ENCODE data around the gene RAD51B. TPM values are rescaled to one million over a fixed set of nuclear protein-coding genes. Genes with fewer than 3 reads are reported as not detected.

RAD51B gene
- total and polyA plus RNA-seq, 2 of the 13 experiments (the other 11 are each of a cell fraction or from before 2014, with no cell fraction given), result 7.0 to 9.5 TPM

GRCh38 chr14:68520637-68521556 lies 701.3 kb downstream of the RAD51B start (continued):
- TF ChIP-seq FUBP1 (CRISPR knock-in tag; IDR thresholded peaks at IDR 0.05; ENCODE audit: borderline replicate concordance) (no peak), BRF2 (CRISPR knock-in tag; IDR thresholded peaks at IDR 0.05) (no peak), ZFYVE20 (CRISPR knock-in tag; IDR thresholded peaks at IDR 0.05; ENCODE audit: borderline replicate concordance, low read depth) (no peak), GPBP1L1 (CRISPR knock-in tag; IDR thresholded peaks at IDR 0.05) (no peak), NCOR1 (IDR thresholded peaks at IDR 0.05; ENCODE audit: borderline replicate concordance, low read length) (peak; percentile 90; the same call in 1 of the 2 replicates), ZNF414 (CRISPR knock-in tag; IDR thresholded peaks at IDR 0.05) (no peak), ZNF674 (CRISPR knock-in tag; IDR thresholded peaks at IDR 0.05; ENCODE audit: low read depth) (no peak), MTF2 (CRISPR knock-in tag; IDR thresholded peaks at IDR 0.05; ENCODE audit: borderline replicate concordance) (no peak), SSRP1 (CRISPR knock-in tag; IDR thresholded peaks at IDR 0.05) (0 out of 2 replicates have a peak, but pooled peaks have one; percentile 38), ZNF337 (CRISPR knock-in tag; IDR thresholded peaks at IDR 0.05; ENCODE audit: borderline replicate concordance, low read depth) (no peak), HNF4A (CRISPR knock-in tag; IDR thresholded peaks at IDR 0.05) (peak; percentile 77), HIC2 (CRISPR knock-in tag; IDR thresholded peaks at IDR 0.05; ENCODE audit: low read depth) (no peak), FOXA1 (IDR thresholded peaks at IDR 0.05) (no peak), FOXA1 (CRISPR knock-in tag; IDR thresholded peaks at IDR 0.05) (peak; percentile 41; the same call in 1 of the 2 replicates), ZNF691 (CRISPR knock-in tag; IDR thresholded peaks at IDR 0.05; ENCODE audit: borderline replicate concordance, low read depth) (no peak), ZNF367 (CRISPR knock-in tag; IDR thresholded peaks at IDR 0.05; ENCODE audit: borderline replicate concordance) (no peak), MATR3 (CRISPR knock-in tag; IDR thresholded peaks at IDR 0.05) (no peak), CC2D1A (CRISPR knock-in tag; IDR thresholded peaks at IDR 0.05) (no peak)

Measured in HepG2 (cell line).